ENCODE data around the gene PCOLCE2.

- TF ChIP-seq, protein P1, sequence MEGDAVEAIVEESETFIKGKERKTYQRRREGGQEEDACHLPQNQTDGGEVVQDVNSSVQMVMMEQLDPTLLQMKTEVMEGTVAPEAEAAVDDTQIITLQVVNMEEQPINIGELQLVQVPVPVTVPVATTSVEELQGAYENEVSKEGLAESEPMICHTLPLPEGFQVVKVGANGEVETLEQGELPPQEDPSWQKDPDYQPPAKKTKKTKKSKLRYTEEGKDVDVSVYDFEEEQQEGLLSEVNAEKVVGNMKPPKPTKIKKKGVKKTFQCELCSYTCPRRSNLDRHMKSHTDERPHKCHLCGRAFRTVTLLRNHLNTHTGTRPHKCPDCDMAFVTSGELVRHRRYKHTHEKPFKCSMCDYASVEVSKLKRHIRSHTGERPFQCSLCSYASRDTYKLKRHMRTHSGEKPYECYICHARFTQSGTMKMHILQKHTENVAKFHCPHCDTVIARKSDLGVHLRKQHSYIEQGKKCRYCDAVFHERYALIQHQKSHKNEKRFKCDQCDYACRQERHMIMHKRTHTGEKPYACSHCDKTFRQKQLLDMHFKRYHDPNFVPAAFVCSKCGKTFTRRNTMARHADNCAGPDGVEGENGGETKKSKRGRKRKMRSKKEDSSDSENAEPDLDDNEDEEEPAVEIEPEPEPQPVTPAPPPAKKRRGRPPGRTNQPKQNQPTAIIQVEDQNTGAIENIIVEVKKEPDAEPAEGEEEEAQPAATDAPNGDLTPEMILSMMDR (IDR thresholded peaks at IDR 0.05; ENCODE audit: insufficient read depth, low read depth, low read length) = no peak
- no peak for TF ChIP-seq EZH2 (IDR thresholded peaks at IDR 0.05; ENCODE audit: insufficient read depth, low read length)
Observed at GRCh38 chr3:142935963-142936362, 47.1 kb upstream of the PCOLCE2 start.

Measured in astrocyte (in vitro differentiated cells and primary cell).